Endothelial cell (in vitro differentiated cells): ENCODE measurements around the gene GPX5. TPM values are rescaled to one million over a fixed set of nuclear protein-coding genes. Genes with fewer than 3 reads are reported as not detected.

ENCODE experiments used
- DNase-seq: peaks from one replicate; pipeline ENCODE4 v3.0.0; 2021; ENCODE audit warnings: low spot score
- H3K27ac Mint-ChIP-seq: one replicate; pipeline ENCODE4 v1.8.0; 2021; ENCODE audit warnings: mixed read lengths, inconsistent platforms; ENCODE audit not compliant: unreplicated experiment
- H3K27me3 Mint-ChIP-seq: one replicate; pipeline ENCODE4 v1.8.0; 2021; ENCODE audit warnings: mild to moderate bottlenecking, moderate library complexity, mixed read lengths, inconsistent platforms; ENCODE audit not compliant: unreplicated experiment
- H3K36me3 Mint-ChIP-seq: one replicate; pipeline ENCODE4 v1.8.0; 2021; ENCODE audit warnings: mild to moderate bottlenecking, low read depth, mixed read lengths, inconsistent platforms; ENCODE audit not compliant: unreplicated experiment
- H3K4me1 Mint-ChIP-seq: one replicate; pipeline ENCODE4 v1.8.0; 2021; ENCODE audit warnings: mild to moderate bottlenecking, mixed read lengths, inconsistent platforms; ENCODE audit not compliant: unreplicated experiment
- H3K4me3 Mint-ChIP-seq: one replicate; pipeline ENCODE4 v1.8.0; 2021; ENCODE audit warnings: mild to moderate bottlenecking, mixed read lengths, inconsistent platforms; ENCODE audit not compliant: unreplicated experiment
- H3K9me3 Mint-ChIP-seq: one replicate; pipeline ENCODE4 v1.8.0; 2021; ENCODE audit warnings: mixed read lengths, inconsistent platforms; ENCODE audit not compliant: unreplicated experiment
- CTCF ChIP-seq: fragments of 200-600 bp; sonication (generic); IDR thresholded peaks from one replicate; pipeline ENCODE4 v1.5.0; 2021; ENCODE audit warnings: antibody characterized with exemption; ENCODE audit not compliant: unreplicated experiment
- total RNA-seq: library from RNA; stranded (reverse); fragmentation: NEBNext Ultra II Directional; extraction: Animal tissue kit (Norgen Biotek cat#: 25700); gene quantifications from one replicate; pipeline ENCODE4 v1.2.1, GENCODE V29; 2021; ENCODE audit not compliant: unreplicated experiment

The GPX5 gene
- total RNA-seq, 1 donor from 2014 or later, result not detected

GRCh38 chr6:28553384-28553985 is 27.8 kb downstream of the GPX5 start:
- Mint-ChIP-seq H3K27ac (peak overlapping the region; percentile 89), H3K9me3 (no peaks in the 10 kb centered on the region), H3K4me1 (peaks cover 45% of the 10 kb centered on the region), H3K4me3 (no peak overlapping the region), H3K36me3 (no peaks in the 10 kb centered on the region), H3K27me3 (peaks cover 3% of the 10 kb centered on the region)
- TF ChIP-seq CTCF, result no peak
- no peak for DNase-seq

GRCh38 chr6:28553986-28554881 is 28.6 kb downstream of the GPX5 start:
- H3K36me3 Mint-ChIP-seq, result no peaks in the 10 kb centered on the region
- no peak for DNase-seq
- H3K27me3 Mint-ChIP-seq, result peaks cover 3% of the 10 kb centered on the region
- H3K4me1 Mint-ChIP-seq, result peaks cover 45% of the 10 kb centered on the region
- H3K4me3 Mint-ChIP-seq, result peak overlapping the region; percentile 49
- peak overlapping the region; percentile 89 for H3K27ac Mint-ChIP-seq
- no peaks in the 10 kb centered on the region for H3K9me3 Mint-ChIP-seq
- no peak for TF ChIP-seq CTCF

- Mint-ChIP-seq H3K4me3 (no peak overlapping the region), H3K4me1 (peaks cover 54% of the 10 kb centered on the region), H3K27me3 (peaks cover 3% of the 10 kb centered on the region), H3K9me3 (no peaks in the 10 kb centered on the region), H3K36me3 (no peaks in the 10 kb centered on the region), H3K27ac (peak overlapping the region; percentile 34)
- no peak for DNase-seq
- no peak for TF ChIP-seq CTCF
These were observed 29.5 kb downstream of the GPX5 start for GRCh38 chr6:28555136-28555535.

GRCh38 chr6:28558629-28559028 is 32.9 kb downstream of the GPX5 start:
- no peak for DNase-seq
- Mint-ChIP-seq H3K36me3 (no peaks in the 10 kb centered on the region), H3K27ac (no peak overlapping the region), H3K9me3 (no peaks in the 10 kb centered on the region), H3K27me3 (no peaks in the 10 kb centered on the region), H3K4me3 (no peak overlapping the region), H3K4me1 (peaks cover 40% of the 10 kb centered on the region)
- TF ChIP-seq CTCF, result no peak
